B cell (primary cell): ENCODE data around the gene NDUFS7. TPM values are rescaled to one million over a fixed set of nuclear protein-coding genes. Genes with fewer than 3 reads are reported as not detected.
A peak's percentile ranks its signal among the peaks of the same experiment; 100 is the strongest.

Source experiments
- ATAC-seq: fragments of 200-7000 bp; cut with Tn5 transposase; one replicate; pipeline ENCODE4 v1.10.0; 2021; ENCODE audit warnings: low read depth, mild to moderate bottlenecking, moderate number of reproducible peaks, moderate library complexity
- CTCF ChIA-PET: fragments of 350-600 bp; sonication (Branson Sonifier 250); formaldehyde crosslinking; loops from one replicate; lab custom pipeline; 2021; ENCODE audit warnings: antibody characterized with exemption, inconsistent platforms; lab: Charles Lee
- POLR2A ChIA-PET: fragments of 350-600 bp; sonication (Branson Sonifier 250); formaldehyde crosslinking; loops from one replicate; lab custom pipeline; 2021; ENCODE audit warnings: antibody characterized with exemption; lab: Charles Lee
- DNase-seq: peaks from one replicate; pipeline ENCODE4 v3.0.0; 2013
- H2AFZ ChIP-seq: 2 replicates; pipeline ENCODE4 v1.6.1; 2012; ENCODE audit warnings: mild to moderate bottlenecking, low read depth, low read length; ENCODE audit not compliant: insufficient read depth, poor library complexity, severe bottlenecking
- H3K27ac ChIP-seq, 2 donors: 1 replicate in 1 of 2; 2 replicates in 1 of 2; pipeline ENCODE4 v1.5.1; 2012 to 2013; ENCODE audit warnings: low read length in 2 of 2, mild to moderate bottlenecking in 2 of 2, moderate library complexity in 1 of 2
- H3K27me3 ChIP-seq, 4 experiments: fragments of 200-600 bp in 1 of 4; sonication (generic) in 1 of 4; replicated peaks in 1 of 4; 1 replicate in 2 of 4; 2 replicates in 2 of 4; pipeline versions ENCODE4 v1.6.1 to v1.7.0; 2013 to 2016; ENCODE audit warnings: low read length in 3 of 4, mild to moderate bottlenecking in 2 of 4, mixed read lengths in 1 of 4, moderate library complexity in 1 of 4; ENCODE audit not compliant: insufficient read depth in 4 of 4, control insufficient read depth in 3 of 4; ENCODE audit errors: control extremely low read depth in 1 of 4
- H3K36me3 ChIP-seq, 2 experiments: replicated peaks in 1 of 2; 1 replicate in 1 of 2; 2 replicates in 1 of 2; pipeline versions ENCODE4 v1.6.1 to v1.7.1; 2013; ENCODE audit warnings: low read length in 1 of 2; ENCODE audit not compliant: insufficient read depth in 2 of 2, control insufficient read depth in 1 of 2; ENCODE audit errors: control extremely low read depth in 1 of 2, extremely low read depth in 1 of 2
- H3K4me1 ChIP-seq, 2 donors: fragments of 200-600 bp in 1 of 2; sonication (generic) in 1 of 2; 1 replicate in 1 of 2; 2 replicates in 1 of 2; pipeline versions ENCODE4 v1.5.1 to v1.6.1; 2013 to 2017; ENCODE audit warnings: low read length in 2 of 2; ENCODE audit not compliant: control insufficient read depth in 2 of 2, insufficient read depth in 2 of 2
- H3K4me2 ChIP-seq: replicated peaks from 2 replicates; pipeline ENCODE3; 2012; ENCODE audit warnings: mild to moderate bottlenecking, low read depth, low read length; ENCODE audit not compliant: poor library complexity, severe bottlenecking
- H3K4me3 ChIP-seq, 5 experiments: fragments of 200-600 bp in 1 of 5; sonication (generic) in 1 of 5; 1 replicate in 3 of 5; 2 replicates in 2 of 5; pipeline versions ENCODE4 v1.5.1 to v1.7.0; 2011 to 2016; ENCODE audit warnings: low read length in 4 of 5, mild to moderate bottlenecking in 4 of 5, low read depth in 2 of 5, control low read depth in 1 of 5, moderate library complexity in 1 of 5; ENCODE audit not compliant: insufficient read depth in 1 of 5; ENCODE audit errors: control extremely low read depth in 1 of 5, extremely low read depth in 1 of 5
- H3K79me2 ChIP-seq: fragments of 200-600 bp; sonication (generic); one replicate; pipeline ENCODE4 v1.6.0; 2016; ENCODE audit warnings: low read length; ENCODE audit not compliant: control insufficient read depth, insufficient read depth
- H3K9ac ChIP-seq: fragments of 200-600 bp; sonication (generic); 2 replicates; pipeline ENCODE4 v1.6.1; 2017; ENCODE audit warnings: mild to moderate bottlenecking, low read length, moderate library complexity
- H3K9me3 ChIP-seq, 3 donors: one replicate each; pipeline versions ENCODE4 v1.6.1 to v1.7.1; 2013; ENCODE audit warnings: low read length in 2 of 3; ENCODE audit not compliant: control insufficient read depth in 2 of 3, insufficient read depth in 1 of 3; ENCODE audit errors: control extremely low read depth in 1 of 3
- H4K20me1 ChIP-seq: 2 replicates; pipeline ENCODE4 v1.6.0; 2012; ENCODE audit warnings: mild to moderate bottlenecking, low read length; ENCODE audit not compliant: insufficient read depth, control insufficient read depth, poor library complexity, severe bottlenecking
- H3K27ac Mint-ChIP-seq: one replicate; pipeline ENCODE4 v1.8.0; 2021; ENCODE audit warnings: mixed read lengths
- H3K27me3 Mint-ChIP-seq: one replicate; pipeline ENCODE4 v1.8.0; 2021; ENCODE audit warnings: mixed read lengths
- H3K4me1 Mint-ChIP-seq: one replicate; pipeline ENCODE4 v1.8.0; 2021; ENCODE audit warnings: mixed read lengths
- H3K4me3 Mint-ChIP-seq: one replicate; pipeline ENCODE4 v1.8.0; 2021; ENCODE audit warnings: mixed read lengths
- H3K9me3 Mint-ChIP-seq: one replicate; pipeline ENCODE4 v1.8.0; 2022; ENCODE audit warnings: mixed read lengths; ENCODE audit not compliant: insufficient read depth
- CTCF ChIP-seq: fragments of 200-600 bp; IDR thresholded peaks from one replicate; pipeline ENCODE4 v1.8.0; 2022; ENCODE audit warnings: antibody characterized with exemption, mild to moderate bottlenecking
- EZH2 ChIP-seq: IDR thresholded peaks from 2 replicates; pipeline ENCODE4 v1.6.1; 2012; ENCODE audit warnings: borderline replicate concordance, low read depth, mild to moderate bottlenecking, moderate library complexity, low read length; ENCODE audit not compliant: insufficient read depth, poor library complexity, severe bottlenecking
- WGBS: methylation state at CpG from one replicate; pipeline ENCODE4 v1.1.5; 2013; ENCODE audit warnings: missing lambda C conversion rate; ENCODE audit not compliant: insufficient coverage; 5-methylcytosine and 5-hydroxymethylcytosine counted together
- intact Hi-C: fragments of 100-400 bp; cut with micrococcal nuclease; formaldehyde crosslinking; loops from one replicate; pipeline ENCODE4 v1.10.0; 2022
- polyA plus RNA-seq: library from polyadenylated mRNA; depleted of rRNA; stranded (reverse); fragments of >200 nt; gene quantifications from 2 replicates; pipeline ENCODE4 v1.2.3, GENCODE V29; 2012
- total RNA-seq, 2 donors: library from RNA; stranded (reverse); fragments of 120-200 nt in 1 of 2; gene quantifications; 1 replicate in 1 of 2; 2 replicates in 1 of 2; pipeline versions ENCODE4 v1.2.3 to v1.2.4, GENCODE V29; 2013 to 2022

NDUFS7 gene
- total and polyA plus RNA-seq, 2 donors (not counting 1 experiment from before 2014, with no cell fraction given) = 58.8 to 141 TPM

- TF ChIP-seq CTCF (peak; percentile 71), EZH2 (no peak)
- no peaks in the 10 kb centered on the region for H3K9me3 Mint-ChIP-seq
- POLR2A ChIA-PET = no interaction called here
- Histone ChIP-seq H3K79me2 (no peaks in the 10 kb centered on the region), H3K4me2 (peak within 1 kb of the TSS; percentile 99), H3K4me3 (peak within 1 kb of the TSS; percentile 39 to 69 (median 60)), H3K36me3 (no peaks in the 10 kb centered on the region), H3K9me3 (peaks cover 0 to 4% (median 0%) of the 10 kb centered on the region in 3 donors), H3K27ac (peak within 1 kb of the TSS in 1 of 2 donors; percentile 19), H3K4me1 (peaks cover 17 to 24% of the 10 kb centered on the region in 2 donors), H3K27me3 (peaks cover 0 to 23% (median 5%) of the 10 kb centered on the region in 4 experiments), H2AFZ (peak within 1 kb of the TSS; percentile 84), H4K20me1 (no peaks in the 10 kb centered on the region), H3K9ac (peak within 1 kb of the TSS; percentile 74)
- ATAC-seq = peak; percentile 93
- DNase-seq = peak; percentile 77
- no peak within 1 kb of the TSS for H3K27ac Mint-ChIP-seq
- intact Hi-C loops = loop anchor here (1.0 kb wide), 1 partner anchor 18 kb away; the partner anchor contains the start of gene NDUFS7
- peak within 1 kb of the TSS; percentile 76 for H3K4me3 Mint-ChIP-seq
- CTCF ChIA-PET = no interaction called here
- H3K4me1 Mint-ChIP-seq = peaks cover 12% of the 10 kb centered on the region
- under 1% methylated on average over 85 of the region's 87 CpGs for WGBS
- peaks cover 4% of the 10 kb centered on the region for H3K27me3 Mint-ChIP-seq
Observed at GRCh38 chr19:1401138-1401888, 17.6 kb downstream of the NDUFS7 start, which contains the start of gene GAMT. GAMT (minus strand) TSS chr19:1401542; CDS start chr19:1401476, 66 bp downstream.

- peak overlapping the region; percentile 84 for H2AFZ ChIP-seq
- Mint-ChIP-seq H3K9me3 (no peaks in the 10 kb centered on the region), H3K4me1 (peaks cover 17% of the 10 kb centered on the region), H3K27me3 (peaks cover 4% of the 10 kb centered on the region), H3K27ac (no peak overlapping the region), H3K4me3 (peak overlapping the region; percentile 65)
- DNase-seq = no peak
- H3K27ac ChIP-seq = no peak overlapping the region
- H3K4me2 ChIP-seq = peak overlapping the region; percentile 99
- H3K9me3 ChIP-seq = peaks cover 0 to 4% (median 0%) of the 10 kb centered on the region in 3 donors
- peak overlapping the region; percentile 10 to 69 (median 60) for H3K4me3 ChIP-seq
- peaks cover 0 to 23% (median 5%) of the 10 kb centered on the region in 4 experiments for H3K27me3 ChIP-seq
- CTCF ChIA-PET = interaction anchor here (1.5 to 1.6 kb wide), 2 partner anchors 19 to 122 kb away, joined by 4 to 5 read pairs; no protein-coding TSS in a partner anchor
- WGBS = 18% methylated on average over 2 of the region's 11 CpGs
- intact Hi-C loops = loop anchor here (1.0 kb wide), 1 partner anchor 19 kb away; the partner anchor contains the start of gene NDUFS7
- H3K4me1 ChIP-seq = peaks cover 22 to 30% of the 10 kb centered on the region in 2 donors
- H3K9ac ChIP-seq = peak overlapping the region; percentile 74
- TF ChIP-seq EZH2 (no peak), CTCF (no peak)
- ATAC-seq = no peak
- H3K79me2 ChIP-seq = no peaks in the 10 kb centered on the region
- H4K20me1 ChIP-seq = no peaks in the 10 kb centered on the region
- H3K36me3 ChIP-seq = no peaks in the 10 kb centered on the region
- POLR2A ChIA-PET = no interaction called here
Observed at GRCh38 chr19:1401889-1402217, 18.1 kb downstream of the NDUFS7 start.
